NCI-H524 treated with DMSO at 0.1 percent for 48 hours (cell line): Measurements from ENCODE around the gene GNAS.

ENCODE experiments used
- DNase-seq: peaks from one replicate; lab custom pipeline; 2025; lab: John Stamatoyannopoulos, UW

The GNAS gene

GRCh38 chr20:58898629-58899408 lies 46.3 kb downstream of the GNAS start:
- DNase-seq = no peak

DNA sequence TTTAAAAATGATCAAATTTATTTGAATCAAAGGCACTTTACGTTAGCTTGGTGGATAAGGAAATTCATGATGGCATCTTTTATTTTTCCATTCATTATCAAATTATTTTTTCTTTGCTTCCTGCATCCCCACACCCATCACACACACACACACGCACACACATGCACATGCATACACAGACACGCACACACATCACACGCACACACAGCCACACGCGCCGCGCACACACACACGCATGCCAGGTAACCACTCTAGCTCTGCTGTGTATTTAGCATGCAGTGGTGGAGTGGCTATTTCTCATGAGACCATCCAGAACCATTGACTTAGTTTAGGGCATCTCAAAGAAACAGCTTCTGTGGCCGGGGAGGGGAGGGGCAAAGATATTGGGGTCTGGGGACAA lies 47.0 kb downstream of the GNAS start:
- no peak for DNase-seq

- peak; percentile 81 for DNase-seq
These were observed 47.9 kb downstream of the GNAS start for GRCh38 chr20:58900397-58900796.

- DNase-seq = no peak
These were observed 49.2 kb downstream of the GNAS start for GRCh38 chr20:58901488-58902402.

GRCh38 chr20:58903614-58904013 lies 51.1 kb downstream of the GNAS start:
- DNase-seq = no peak

DNA sequence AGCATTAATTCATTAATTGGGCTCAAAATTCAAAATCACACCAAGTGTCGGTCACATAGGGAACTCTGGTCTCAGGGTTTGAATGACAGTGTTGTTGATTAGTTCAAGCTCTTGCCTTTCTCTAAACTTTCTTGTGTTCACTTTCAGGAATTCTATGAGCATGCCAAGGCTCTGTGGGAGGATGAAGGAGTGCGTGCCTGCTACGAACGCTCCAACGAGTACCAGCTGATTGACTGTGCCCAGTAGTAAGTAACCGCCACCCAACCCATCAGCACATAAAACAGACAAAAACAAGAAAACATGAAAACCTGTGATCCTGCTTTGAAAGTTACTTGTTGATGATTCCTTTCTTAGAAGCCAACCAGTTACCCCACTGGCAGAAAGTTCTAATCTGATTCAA lies 52.7 kb downstream of the GNAS start:
- no peak for DNase-seq

DNA sequence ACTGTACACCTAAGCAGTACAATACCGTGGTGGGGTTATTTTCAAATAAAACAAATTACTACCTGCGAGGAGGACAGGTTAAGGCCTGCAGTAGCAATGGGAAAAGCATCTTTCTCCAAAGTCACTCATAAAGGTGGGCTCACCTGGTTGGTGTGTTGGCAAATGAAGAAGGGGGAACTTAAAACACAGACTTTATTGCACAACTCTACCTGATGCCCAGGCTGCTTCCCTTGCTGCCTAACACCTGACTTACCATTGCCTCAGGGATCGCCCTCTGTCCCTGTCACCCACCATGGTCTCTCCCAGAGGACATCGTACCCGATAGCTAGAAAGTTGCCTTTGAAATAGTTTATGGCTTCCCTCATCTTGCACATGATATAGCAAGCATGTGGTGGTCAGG lies 53.6 kb downstream of the GNAS start:
- DNase-seq = no peak

GRCh38 chr20:58906894-58907293 lies 54.4 kb downstream of the GNAS start:
- no peak for DNase-seq

- DNase-seq = peak; percentile 55
These were observed 55.0 kb downstream of the GNAS start for GRCh38 chr20:58907320-58908137.

DNA sequence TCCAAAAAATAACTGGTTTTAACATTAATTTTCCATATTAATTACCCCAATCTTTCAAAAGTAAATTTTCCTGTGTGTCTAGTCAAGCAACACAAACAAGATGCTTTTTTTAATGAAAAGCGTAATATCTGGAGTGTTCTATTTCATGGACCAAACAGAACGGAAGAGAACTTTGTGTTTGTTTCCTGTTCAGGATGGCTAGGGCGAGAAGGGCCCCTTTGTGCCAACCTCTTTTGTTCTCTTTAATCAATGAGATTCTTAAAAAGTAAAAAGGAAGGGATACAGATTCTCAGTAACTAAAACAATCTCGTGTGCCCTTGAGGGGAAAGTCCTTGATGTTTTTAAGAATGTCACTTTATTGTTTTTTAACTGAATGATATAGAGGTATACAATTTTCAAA lies 55.7 kb downstream of the GNAS start:
- no peak for DNase-seq

DNA sequence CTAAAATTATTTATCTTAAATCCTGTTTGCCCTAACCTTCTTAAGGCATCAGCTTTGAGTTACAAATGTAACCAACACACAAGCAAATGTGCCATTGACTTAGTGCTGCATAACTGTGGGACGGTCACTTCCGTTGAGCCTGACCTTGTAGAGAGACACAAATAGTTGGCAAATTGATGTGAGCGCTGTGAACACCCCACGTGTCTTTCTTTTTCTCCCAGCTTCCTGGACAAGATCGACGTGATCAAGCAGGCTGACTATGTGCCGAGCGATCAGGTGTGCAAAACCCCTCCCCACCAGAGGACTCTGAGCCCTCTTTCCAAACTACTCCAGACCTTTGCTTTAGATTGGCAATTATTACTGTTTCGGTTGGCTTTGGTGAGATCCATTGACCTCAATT lies 56.4 kb downstream of the GNAS start:
- DNase-seq = no peak

- no peak for DNase-seq
These were observed 57.1 kb downstream of the GNAS start for GRCh38 chr20:58909585-58909984.

- no peak for DNase-seq
These were observed 58.0 kb downstream of the GNAS start for GRCh38 chr20:58910473-58910872.

GRCh38 chr20:58911309-58911708 lies 58.8 kb downstream of the GNAS start:
- no peak for DNase-seq

DNA sequence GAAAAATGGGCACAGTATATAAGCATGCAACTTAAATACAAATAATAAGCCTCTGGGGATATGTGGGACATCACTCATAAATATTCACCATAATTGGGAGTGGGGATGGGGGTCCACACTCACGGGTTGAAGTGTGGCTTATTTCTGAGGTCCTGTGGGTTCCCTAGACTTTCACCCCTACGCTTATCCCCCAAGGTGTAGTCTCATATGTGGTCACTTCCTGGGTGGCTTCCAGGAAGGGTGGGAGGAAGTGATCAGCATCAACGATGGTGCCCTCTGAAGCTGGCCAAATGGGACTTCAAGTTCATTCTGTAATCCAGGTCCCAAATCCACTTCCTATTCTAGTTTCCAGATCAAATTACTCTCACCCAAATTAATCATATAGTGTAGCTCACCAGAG lies 59.5 kb downstream of the GNAS start:
- DNase-seq = no peak

GRCh38 chr20:58913079-58913478 lies 60.6 kb downstream of the GNAS start:
- DNase-seq = no peak

DNA sequence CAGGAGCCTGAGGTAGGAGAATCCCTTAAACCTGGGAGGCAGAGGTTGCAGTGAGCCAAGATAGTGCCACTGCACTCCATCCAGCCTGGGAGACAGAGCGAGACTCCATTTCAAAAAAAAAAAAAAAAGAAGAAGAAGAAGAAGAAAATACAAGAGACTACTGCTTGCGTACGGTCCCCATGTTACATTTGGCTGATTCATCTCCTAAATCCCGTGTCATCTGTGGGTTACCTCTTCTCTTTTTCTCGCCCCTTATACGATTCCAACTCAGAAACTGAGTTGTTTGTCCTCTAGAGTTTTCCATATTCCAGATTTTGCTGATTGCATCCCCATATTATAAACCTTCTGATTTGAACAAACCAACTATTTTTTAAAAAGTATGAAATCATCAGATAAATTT lies 66.1 kb downstream of the GNAS start:
- no peak for DNase-seq

- no peak for DNase-seq
These were observed 69.0 kb downstream of the GNAS start for GRCh38 chr20:58921564-58921963.

DNA sequence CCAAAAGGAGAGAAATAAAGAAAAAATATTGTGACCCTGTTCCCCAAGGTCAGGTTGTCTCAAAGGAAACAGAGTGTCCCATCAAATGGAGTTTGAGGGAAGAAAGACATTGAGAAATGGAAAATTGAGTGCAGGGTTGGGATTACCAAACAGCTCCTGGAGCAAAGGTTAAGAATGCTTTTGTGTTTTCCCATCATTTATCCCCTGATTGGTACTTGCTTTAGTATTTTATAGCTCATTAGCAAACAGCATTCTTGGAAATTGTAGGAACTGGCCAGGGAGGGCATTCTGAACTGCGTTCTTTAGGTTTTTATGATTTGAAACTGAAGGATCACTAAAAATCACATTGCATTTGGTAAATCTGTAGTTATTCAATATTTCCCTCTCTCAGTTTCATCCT lies 69.5 kb downstream of the GNAS start:
- DNase-seq = no peak

- DNase-seq = no peak
These were observed 70.7 kb downstream of the GNAS start for GRCh38 chr20:58923117-58923712.

- no peak for DNase-seq
These were observed 74.4 kb downstream of the GNAS start for GRCh38 chr20:58926802-58927489.
